Osteoblast (primary cell): ENCODE results near the gene INSIG1. TPM values are rescaled to one million over a fixed set of nuclear protein-coding genes. Genes with fewer than 3 reads are reported as not detected.

Source experiments
- DNase-seq: peaks from one replicate; pipeline ENCODE4 v3.0.0; 2011; ENCODE audit warnings: low spot score, mixed read lengths; ENCODE audit not compliant: insufficient read length; ENCODE audit errors: missing footprints
- H2AFZ ChIP-seq: 2 replicates; pipeline ENCODE4 v1.6.0; 2011; ENCODE audit warnings: mild to moderate bottlenecking, low read length
- H3K27ac ChIP-seq: 2 replicates; pipeline ENCODE4 v1.5.1; 2011; ENCODE audit warnings: mild to moderate bottlenecking, low read depth, low read length, moderate library complexity
- H3K27me3 ChIP-seq: 2 replicates; pipeline ENCODE4 v1.6.0; 2012; ENCODE audit warnings: mild to moderate bottlenecking, control low read depth, inconsistent platforms, low read length, moderate library complexity; ENCODE audit not compliant: insufficient read depth
- H3K36me3 ChIP-seq: 2 replicates; pipeline ENCODE4 v1.5.1; 2011; ENCODE audit warnings: mild to moderate bottlenecking, low read length, control low read depth, moderate library complexity; ENCODE audit not compliant: insufficient read depth
- H3K4me1 ChIP-seq: 2 replicates; pipeline ENCODE4 v1.5.1; 2011; ENCODE audit warnings: mild to moderate bottlenecking, low read length, control low read depth, moderate library complexity; ENCODE audit not compliant: insufficient read depth
- H3K4me2 ChIP-seq: 2 replicates; pipeline ENCODE4 v1.6.0; 2011; ENCODE audit warnings: mild to moderate bottlenecking, low read length; ENCODE audit not compliant: insufficient read depth
- H3K4me3 ChIP-seq: fragments of 200-600 bp; sonication (generic); 3 replicates; pipeline ENCODE4 v1.5.1; 2012; ENCODE audit warnings: mild to moderate bottlenecking, low read length, inconsistent platforms; ENCODE audit not compliant: insufficient read depth
- H3K79me2 ChIP-seq: 2 replicates; pipeline ENCODE4 v1.6.0; 2012; ENCODE audit warnings: mild to moderate bottlenecking, low read length, control low read depth, inconsistent platforms; ENCODE audit not compliant: insufficient read depth
- H3K9me3 ChIP-seq: 2 replicates; pipeline ENCODE4 v1.5.1; 2011; ENCODE audit warnings: low read depth, low read length, control low read depth
- H4K20me1 ChIP-seq: 2 replicates; pipeline ENCODE4 v1.6.0; 2012; ENCODE audit warnings: mild to moderate bottlenecking, low read length, control low read depth; ENCODE audit not compliant: insufficient read depth
- total RNA-seq: library from RNA; depleted of rRNA; stranded (reverse); fragments of >200 nt; gene quantifications from 2 replicates; pipeline ENCODE4 v1.2.3, GENCODE V29; 2012
- TF ChIP-seq, protein P1 (sequence below): IDR thresholded peaks from 2 replicates; pipeline ENCODE4 v1.5.1; 2011; ENCODE audit warnings: mild to moderate bottlenecking, low read depth, low read length, moderate library complexity; ENCODE audit errors: extremely low read depth

Gene INSIG1
- total RNA-seq, 1 donor = 835 TPM

DNA sequence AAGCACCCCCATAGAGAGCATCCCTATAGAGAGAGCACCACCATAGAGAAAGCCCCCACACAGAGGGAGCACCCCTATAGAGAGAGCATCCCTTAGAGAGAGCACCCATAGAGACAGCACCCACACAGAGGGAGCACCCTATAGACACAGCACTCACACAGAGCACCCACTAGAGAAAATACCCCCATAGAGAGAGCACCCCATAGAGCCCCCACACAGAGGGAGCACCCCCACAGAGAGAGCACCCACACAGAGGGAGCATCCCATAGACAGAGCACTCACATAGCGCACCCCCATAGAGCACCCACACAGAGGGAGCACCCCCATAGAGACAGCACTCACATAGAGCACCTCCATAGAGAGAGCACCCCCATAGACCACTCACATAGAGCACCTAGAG lies 48.6 kb downstream of the INSIG1 start:
- TF ChIP-seq, protein P1, sequence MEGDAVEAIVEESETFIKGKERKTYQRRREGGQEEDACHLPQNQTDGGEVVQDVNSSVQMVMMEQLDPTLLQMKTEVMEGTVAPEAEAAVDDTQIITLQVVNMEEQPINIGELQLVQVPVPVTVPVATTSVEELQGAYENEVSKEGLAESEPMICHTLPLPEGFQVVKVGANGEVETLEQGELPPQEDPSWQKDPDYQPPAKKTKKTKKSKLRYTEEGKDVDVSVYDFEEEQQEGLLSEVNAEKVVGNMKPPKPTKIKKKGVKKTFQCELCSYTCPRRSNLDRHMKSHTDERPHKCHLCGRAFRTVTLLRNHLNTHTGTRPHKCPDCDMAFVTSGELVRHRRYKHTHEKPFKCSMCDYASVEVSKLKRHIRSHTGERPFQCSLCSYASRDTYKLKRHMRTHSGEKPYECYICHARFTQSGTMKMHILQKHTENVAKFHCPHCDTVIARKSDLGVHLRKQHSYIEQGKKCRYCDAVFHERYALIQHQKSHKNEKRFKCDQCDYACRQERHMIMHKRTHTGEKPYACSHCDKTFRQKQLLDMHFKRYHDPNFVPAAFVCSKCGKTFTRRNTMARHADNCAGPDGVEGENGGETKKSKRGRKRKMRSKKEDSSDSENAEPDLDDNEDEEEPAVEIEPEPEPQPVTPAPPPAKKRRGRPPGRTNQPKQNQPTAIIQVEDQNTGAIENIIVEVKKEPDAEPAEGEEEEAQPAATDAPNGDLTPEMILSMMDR = no peak
- no peak overlapping the region for H3K27ac ChIP-seq
- no peak overlapping the region for H3K4me3 ChIP-seq
- no peaks in the 10 kb centered on the region for H4K20me1 ChIP-seq
- H2AFZ ChIP-seq = no peak overlapping the region
- no peaks in the 10 kb centered on the region for H3K79me2 ChIP-seq
- H3K36me3 ChIP-seq = no peaks in the 10 kb centered on the region
- H3K4me2 ChIP-seq = no peak overlapping the region
- no peaks in the 10 kb centered on the region for H3K9me3 ChIP-seq
- H3K27me3 ChIP-seq = peaks cover 4% of the 10 kb centered on the region
- H3K4me1 ChIP-seq = no peaks in the 10 kb centered on the region
- peak; percentile 82 for DNase-seq

DNA sequence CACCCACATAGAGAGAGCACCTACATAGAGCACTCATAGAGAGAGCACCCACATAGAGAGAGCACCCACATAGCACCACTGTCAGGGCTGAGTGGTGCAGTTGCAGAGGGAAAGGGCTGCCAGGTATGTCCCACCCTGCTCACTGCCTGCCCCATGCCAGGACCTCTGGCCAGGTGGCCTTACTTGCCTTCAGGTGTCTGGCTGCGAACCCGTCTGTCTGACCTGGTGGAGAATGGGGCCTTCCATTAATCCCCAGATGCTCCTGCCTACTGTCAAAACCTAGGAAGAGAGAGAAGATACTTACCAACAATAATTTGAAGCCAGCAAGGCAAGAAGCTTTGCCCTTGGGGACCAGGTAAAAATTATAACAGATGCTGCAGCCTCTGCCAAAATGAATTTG lies 51.1 kb downstream of the INSIG1 start:
- Histone ChIP-seq H3K9me3 (no peaks in the 10 kb centered on the region), H3K27me3 (no peaks in the 10 kb centered on the region), H3K4me1 (no peaks in the 10 kb centered on the region), H2AFZ (no peak overlapping the region), H3K4me3 (no peak overlapping the region), H3K4me2 (no peak overlapping the region), H3K27ac (no peak overlapping the region), H3K79me2 (no peaks in the 10 kb centered on the region), H3K36me3 (no peaks in the 10 kb centered on the region), H4K20me1 (no peaks in the 10 kb centered on the region)
- TF ChIP-seq, protein P1 = no peak
- peak; percentile 66 for DNase-seq

DNA sequence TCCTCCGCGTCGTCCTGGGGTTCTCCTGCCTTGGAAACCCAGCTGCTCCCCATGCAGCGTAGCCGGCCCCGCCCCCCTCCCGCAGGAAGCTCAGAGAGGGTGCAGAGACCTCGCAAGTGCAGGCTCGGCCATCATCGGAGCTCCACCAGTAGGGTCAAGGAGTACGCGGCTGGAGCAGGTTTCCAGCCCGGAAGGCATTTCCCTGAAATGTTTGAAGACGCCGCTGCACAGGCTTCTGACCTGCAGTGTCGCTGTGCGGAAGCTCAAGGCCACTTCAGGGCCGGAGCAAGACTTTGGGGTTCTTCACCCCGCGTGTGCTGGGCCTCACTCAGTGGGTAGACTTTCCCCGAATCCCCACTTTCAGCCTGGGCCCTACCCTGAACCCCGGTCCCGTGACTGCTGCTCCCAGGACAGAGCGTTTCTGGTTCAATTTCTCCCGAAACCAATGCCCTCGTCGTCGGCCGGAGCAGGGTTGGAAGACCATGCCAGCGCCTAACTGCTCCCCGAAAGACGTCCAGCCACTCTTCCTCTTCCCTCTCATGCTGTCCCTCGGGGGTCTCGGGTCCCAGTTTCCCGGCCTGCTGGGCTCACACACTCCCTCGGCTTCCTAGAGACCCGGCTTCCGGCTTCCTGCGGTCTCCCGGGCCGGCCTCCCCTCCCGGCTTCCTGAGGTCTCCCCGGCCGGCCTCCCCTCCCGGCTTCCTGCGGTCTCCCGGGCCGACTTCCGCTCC lies 52.1 kb downstream of the INSIG1 start:
- H3K27ac ChIP-seq = no peak overlapping the region
- TF ChIP-seq, protein P1 = no peak
- H3K4me2 ChIP-seq = peak overlapping the region; percentile 43
- DNase-seq = peak; percentile 62
- no peaks in the 10 kb centered on the region for H3K4me1 ChIP-seq
- no peak overlapping the region for H3K4me3 ChIP-seq
- H3K79me2 ChIP-seq = no peaks in the 10 kb centered on the region
- peak overlapping the region; percentile 22 for H2AFZ ChIP-seq
- no peaks in the 10 kb centered on the region for H3K9me3 ChIP-seq
- H3K36me3 ChIP-seq = no peaks in the 10 kb centered on the region
- H4K20me1 ChIP-seq = no peaks in the 10 kb centered on the region
- H3K27me3 ChIP-seq = no peaks in the 10 kb centered on the region

DNA sequence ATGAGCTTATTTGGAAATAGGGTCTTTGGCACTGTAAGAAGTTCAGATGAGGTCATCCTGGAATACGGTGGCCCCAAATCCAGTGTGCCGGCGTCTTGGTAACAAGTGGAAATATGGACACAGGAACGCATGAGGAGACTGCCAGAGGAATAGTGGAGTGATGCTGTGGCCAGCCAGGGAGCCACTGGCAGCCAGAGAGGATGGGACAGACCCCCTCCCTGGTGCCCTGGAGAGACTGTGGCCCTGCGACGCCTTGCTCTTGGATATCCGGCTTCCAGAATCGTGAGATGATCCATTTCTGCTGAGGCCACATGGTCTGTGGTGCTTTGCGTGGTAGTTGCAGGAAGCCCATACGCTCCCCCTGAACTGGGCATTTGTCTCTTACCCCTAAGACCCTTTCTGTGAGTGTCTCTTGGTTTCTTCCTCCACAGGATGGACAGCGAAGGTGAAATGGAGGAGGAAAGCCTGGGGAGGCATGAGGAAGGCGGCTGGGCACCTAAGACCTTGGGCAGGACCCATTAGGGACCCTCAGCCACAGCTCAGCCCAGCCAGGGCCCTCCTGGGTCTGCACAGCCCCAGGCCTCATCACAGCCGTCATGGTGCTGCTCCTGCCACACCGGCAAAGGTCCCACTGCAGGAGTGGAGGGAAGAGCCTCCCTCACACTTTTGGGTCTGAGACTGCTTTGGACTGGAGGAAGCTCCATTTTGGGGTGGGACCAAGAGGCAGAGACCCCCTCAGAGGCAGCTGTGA lies 53.6 kb downstream of the INSIG1 start:
- H2AFZ ChIP-seq = no peak overlapping the region

More for the DNA sequence above, 53.6 kb downstream of the INSIG1 start:
- H3K27me3 ChIP-seq = no peaks in the 10 kb centered on the region
- TF ChIP-seq, protein P1 = no peak
- H3K9me3 ChIP-seq = no peaks in the 10 kb centered on the region
- no peaks in the 10 kb centered on the region for H3K4me1 ChIP-seq
- no peak overlapping the region for H3K4me3 ChIP-seq
- no peaks in the 10 kb centered on the region for H3K79me2 ChIP-seq
- no peak overlapping the region for H3K4me2 ChIP-seq
- no peak overlapping the region for H3K27ac ChIP-seq
- no peaks in the 10 kb centered on the region for H4K20me1 ChIP-seq
- H3K36me3 ChIP-seq = no peaks in the 10 kb centered on the region
- DNase-seq = peak; percentile 79
